Vagina (tissue), 2 donors: ENCODE data around the gene CRY1. TPM values are rescaled to one million over a fixed set of nuclear protein-coding genes. Genes with fewer than 3 reads are reported as not detected.
A peak's percentile ranks its signal among the peaks of the same experiment; 100 is the strongest.

Experiments
- DNase-seq, 2 donors: peaks; one replicate each; pipeline ENCODE4 v3.0.0-alpha.2; 2017; ENCODE audit errors: extremely low spot score in 2 of 2
- H3K27ac ChIP-seq: fragments of 200-600 bp; sonication (generic); one replicate; pipeline ENCODE4 v1.5.1; 2019
- H3K27me3 ChIP-seq: fragments of 200-600 bp; sonication (generic); one replicate; pipeline ENCODE4 v1.5.1; 2019
- H3K36me3 ChIP-seq, 2 donors: fragments of 200-600 bp; sonication (generic); one replicate each; pipeline ENCODE4 v1.5.1; 2017 to 2019
- H3K4me1 ChIP-seq: fragments of 200-600 bp; sonication (generic); one replicate; pipeline ENCODE4 v1.5.1; 2019
- H3K4me3 ChIP-seq, 2 donors: fragments of 200-600 bp; sonication (generic); 1 replicate in 1 of 2; 2 replicates in 1 of 2; pipeline ENCODE4 v1.5.1; 2016 to 2019
- H3K9me3 ChIP-seq: fragments of 200-600 bp; sonication (generic); one replicate; pipeline ENCODE4 v1.5.1; 2019
- CTCF ChIP-seq, 3 experiments: fragments of 450-650 bp in 2 of 3; fragments of 200-600 bp in 1 of 3; sonication (generic) in 1 of 3; IDR thresholded peaks; one replicate each; pipeline ENCODE4 v1.5.1; 2017 to 2019; ENCODE audit warnings: antibody characterized with exemption in 3 of 3, mild to moderate bottlenecking in 2 of 3, moderate library complexity in 2 of 3
- POLR2A ChIP-seq, 2 donors: fragments of 450-650 bp; IDR thresholded peaks; one replicate each; pipeline ENCODE4 v1.6.1; 2017; ENCODE audit warnings: antibody characterized with exemption in 2 of 2, mild to moderate bottlenecking in 2 of 2, moderate library complexity in 2 of 2
- POLR2AphosphoS5 ChIP-seq, 2 donors: sonication (generic); formaldehyde crosslinking; IDR thresholded peaks; one replicate each; pipeline ENCODE4 v1.9.0; 2017; ENCODE audit warnings: antibody characterized with exemption in 2 of 2, mild to moderate bottlenecking in 2 of 2, low read depth in 1 of 2; ENCODE audit not compliant: insufficient read depth in 1 of 2
- intact Hi-C: fragments of 100-400 bp; cut with DNase I; formaldehyde crosslinking; loops from one replicate; pipeline ENCODE4 v1.15.1; 2023
- total RNA-seq: library from RNA; depleted of rRNA; stranded (reverse); fragments of >200 nt; gene quantifications from one replicate; pipeline ENCODE4 v1.2.3, GENCODE V29; 2016

Gene CRY1
- total RNA-seq, 1 donor from 2014 or later: 18.7 TPM

- Histone ChIP-seq H3K9me3 (no peaks in the 10 kb centered on the region), H3K36me3 (no peaks in the 10 kb centered on the region), H3K27me3 (no peaks in the 10 kb centered on the region), H3K27ac (no peak overlapping the region), H3K4me1 (no peaks in the 10 kb centered on the region), H3K4me3 (no peak overlapping the region)
- no peak for TF ChIP-seq POLR2AphosphoS5 (IDR thresholded peaks at IDR 0.05; ENCODE audit: insufficient read depth in 1 of 2, low read depth in 1 of 2)
- no peak for TF ChIP-seq CTCF (IDR thresholded peaks at IDR 0.05)
- TF ChIP-seq POLR2A (IDR thresholded peaks at IDR 0.05): no peak
- intact Hi-C loops: loop anchor here (5.0 kb wide), 1 partner anchor 474 kb away; no protein-coding TSS in a partner anchor
- no peak for DNase-seq
These were observed 40.1 kb upstream of the CRY1 start for GRCh38 chr12:107133462-107133861.

- TF ChIP-seq POLR2AphosphoS5 (IDR thresholded peaks at IDR 0.05; ENCODE audit: insufficient read depth in 1 of 2, low read depth in 1 of 2) (no peak), CTCF (IDR thresholded peaks at IDR 0.05) (peak; percentile 48 to 70 (median 62))
- no peaks in the 10 kb centered on the region for H3K4me1 ChIP-seq
- intact Hi-C loops: loop anchor here (5.0 kb wide), 1 partner anchor 475 kb away; no protein-coding TSS in a partner anchor
- H3K36me3 ChIP-seq: no peaks in the 10 kb centered on the region
- no peaks in the 10 kb centered on the region for H3K9me3 ChIP-seq
- no peak overlapping the region for H3K4me3 ChIP-seq
- no peak for DNase-seq
- H3K27ac ChIP-seq: no peak overlapping the region
- no peaks in the 10 kb centered on the region for H3K27me3 ChIP-seq
These were observed 38.7 kb upstream of the CRY1 start for GRCh38 chr12:107131832-107132616.

- no peak for DNase-seq
- Histone ChIP-seq H3K27ac (no peak overlapping the region), H3K27me3 (no peaks in the 10 kb centered on the region), H3K36me3 (no peaks in the 10 kb centered on the region), H3K4me1 (no peaks in the 10 kb centered on the region), H3K9me3 (no peaks in the 10 kb centered on the region), H3K4me3 (no peak overlapping the region)
- intact Hi-C loops: loop anchor here (5.0 kb wide), 1 partner anchor 476 kb away; no protein-coding TSS in a partner anchor
- no peak for TF ChIP-seq CTCF (IDR thresholded peaks at IDR 0.05)
- TF ChIP-seq POLR2A (IDR thresholded peaks at IDR 0.05): no peak
- TF ChIP-seq POLR2AphosphoS5 (IDR thresholded peaks at IDR 0.05; ENCODE audit: insufficient read depth in 1 of 2, low read depth in 1 of 2): no peak
These were observed 37.7 kb upstream of the CRY1 start for GRCh38 chr12:107130830-107131611.

- H3K9me3 ChIP-seq: no peaks in the 10 kb centered on the region
- no peak overlapping the region for H3K27ac ChIP-seq
- intact Hi-C loops: no loop called here
- no peak overlapping the region for H3K4me3 ChIP-seq
- no peaks in the 10 kb centered on the region for H3K36me3 ChIP-seq
- DNase-seq: no peak
- TF ChIP-seq POLR2A (IDR thresholded peaks at IDR 0.05): no peak
- TF ChIP-seq POLR2AphosphoS5 (IDR thresholded peaks at IDR 0.05; ENCODE audit: insufficient read depth in 1 of 2, low read depth in 1 of 2): no peak
- no peak for TF ChIP-seq CTCF (IDR thresholded peaks at IDR 0.05)
- no peaks in the 10 kb centered on the region for H3K27me3 ChIP-seq
- H3K4me1 ChIP-seq: no peaks in the 10 kb centered on the region
These were observed 36.1 kb upstream of the CRY1 start for GRCh38 chr12:107129315-107129930.
